HG02973 (cell line): ENCODE data around the gene NFIL3.

Experiments used
- ATAC-seq: cut with Tn5 transposase; IDR thresholded peaks from one replicate; pipeline ENCODE4 v1.9.1; 2021; ENCODE audit warnings: moderate library complexity; ENCODE audit not compliant: unreplicated experiment

Gene NFIL3

GRCh38 chr9:91361291-91362050, 62.2 kb downstream of the NFIL3 start, which contains the start of gene AUH:
AUH (minus strand) TSS chr9:91361918; CDS start chr9:91361889, 29 bp downstream.
- peak; percentile 80 for ATAC-seq

- no peak for ATAC-seq
Measured at GRCh38 chr9:91360551-91361290, 62.9 kb downstream of the NFIL3 start.

GRCh38 chr9:91359734-91360470, 63.7 kb downstream of the NFIL3 start:
- ATAC-seq, result no peak

GRCh38 chr9:91359083-91359482, 64.5 kb downstream of the NFIL3 start:
- no peak for ATAC-seq
